Naive thymus-derived CD4-positive, alpha-beta T cell (primary cell): ENCODE measurements around the gene MRPL33. TPM values are rescaled to one million over a fixed set of nuclear protein-coding genes. Genes with fewer than 3 reads are reported as not detected.

ENCODE experiments used
- ATAC-seq: fragments of 150-1000 bp; cut with Tn5 transposase; 2 replicates; pipeline ENCODE4 v1.10.0; 2021; ENCODE audit warnings: mild to moderate bottlenecking, moderate library complexity
- CTCF ChIA-PET: fragments of 350-600 bp; sonication (Branson Sonifier 250); formaldehyde crosslinking; loops from one replicate; lab custom pipeline; 2021; ENCODE audit warnings: antibody characterized with exemption; lab: Charles Lee
- POLR2A ChIA-PET: fragments of 350-600 bp; sonication (Branson Sonifier 250); formaldehyde crosslinking; loops from one replicate; lab custom pipeline; 2021; ENCODE audit warnings: antibody characterized with exemption, inconsistent platforms; lab: Charles Lee
- DNase-seq, 9 donors: peaks; one replicate each; pipeline versions ENCODE4 v3.0.0 to v3.0.0-alpha.2; 2020 to 2022; ENCODE audit warnings: mixed read lengths in 1 of 9
- H3K27ac ChIP-seq: one replicate; pipeline ENCODE4 v1.7.0; 2013; ENCODE audit warnings: mild to moderate bottlenecking, low read depth, low read length, moderate library complexity
- H3K27me3 ChIP-seq, 2 donors: one replicate each; pipeline ENCODE4 v1.7.0; 2013; ENCODE audit warnings: low read length in 2 of 2, mild to moderate bottlenecking in 2 of 2, moderate library complexity in 2 of 2; ENCODE audit not compliant: control insufficient read depth in 2 of 2, insufficient read depth in 2 of 2
- H3K36me3 ChIP-seq, 3 experiments: 1 replicate in 2 of 3; 2 replicates in 1 of 3; pipeline ENCODE4 v1.7.0; 2013; ENCODE audit warnings: low read length in 3 of 3, mild to moderate bottlenecking in 3 of 3, moderate library complexity in 1 of 3; ENCODE audit not compliant: insufficient read depth in 3 of 3, control insufficient read depth in 2 of 3
- H3K4me1 ChIP-seq, 2 donors: one replicate each; pipeline ENCODE4 v1.7.0; 2013; ENCODE audit warnings: low read length in 2 of 2, mild to moderate bottlenecking in 2 of 2, moderate library complexity in 1 of 2; ENCODE audit not compliant: control insufficient read depth in 2 of 2, insufficient read depth in 2 of 2
- H3K4me3 ChIP-seq: 2 replicates; pipeline ENCODE4 v1.7.0; 2013; ENCODE audit warnings: mild to moderate bottlenecking, low read length
- H3K9me3 ChIP-seq, 3 experiments: 1 replicate in 2 of 3; 2 replicates in 1 of 3; pipeline ENCODE4 v1.7.0; 2013; ENCODE audit warnings: low read length in 3 of 3; ENCODE audit not compliant: control insufficient read depth in 2 of 3
- H3K27ac Mint-ChIP-seq, 9 donors: one replicate each; pipeline ENCODE4 v1.8.0; 2020 to 2022; ENCODE audit warnings: mixed read lengths in 9 of 9, mild to moderate bottlenecking in 8 of 9, moderate library complexity in 5 of 9, inconsistent platforms in 2 of 9
- H3K27me3 Mint-ChIP-seq, 5 donors: one replicate each; pipeline ENCODE4 v1.8.0; 2021 to 2022; ENCODE audit warnings: mixed read lengths in 5 of 5, mild to moderate bottlenecking in 1 of 5
- H3K36me3 Mint-ChIP-seq, 5 donors: one replicate each; pipeline ENCODE4 v1.8.0; 2020 to 2022; ENCODE audit warnings: mixed read lengths in 5 of 5, mild to moderate bottlenecking in 3 of 5, inconsistent platforms in 1 of 5
- H3K4me1 Mint-ChIP-seq, 7 donors: one replicate each; pipeline ENCODE4 v1.8.0; 2020 to 2022; ENCODE audit warnings: mixed read lengths in 7 of 7, mild to moderate bottlenecking in 3 of 7, inconsistent platforms in 1 of 7
- H3K4me3 Mint-ChIP-seq, 10 donors: one replicate each; pipeline ENCODE4 v1.8.0; 2020 to 2022; ENCODE audit warnings: mild to moderate bottlenecking in 10 of 10, mixed read lengths in 10 of 10, moderate library complexity in 6 of 10, inconsistent platforms in 2 of 10
- H3K9me3 Mint-ChIP-seq, 11 donors: one replicate each; pipeline ENCODE4 v1.8.0; 2020 to 2022; ENCODE audit warnings: mixed read lengths in 11 of 11, mild to moderate bottlenecking in 4 of 11, inconsistent platforms in 1 of 11, moderate library complexity in 1 of 11
- intact Hi-C, 2 donors: fragments of 100-400 bp; cut with micrococcal nuclease; formaldehyde crosslinking; loops; one replicate each; pipeline ENCODE4 v1.15.1; 2023
- polyA plus RNA-seq, 2 donors: library from polyadenylated mRNA; unstranded; fragments of 300-500 nt; fragmentation: Illumina TruSeq; gene quantifications; one replicate each; pipeline ENCODE4 v1.2.3, GENCODE V29; 2021
- total RNA-seq, 6 experiments: library from RNA in 5 of 6; stranded (reverse) in 5 of 6; gene quantifications; 1 replicate in 5 of 6; 2 replicates in 1 of 6; pipeline ENCODE4 v1.2.3 and lab custom pipeline; 2021 to 2026

MRPL33 gene
- total and polyA plus RNA-seq, 7 experiments from 2014 or later: 27.3 to 233 (median 38.8) TPM

GRCh38 chr2:27815860-27816438 is 44.4 kb downstream of the MRPL33 start:
- Mint-ChIP-seq H3K4me3 (no peak overlapping the region), H3K27me3 (no peaks in the 10 kb centered on the region), H3K9me3 (peaks cover 0 to 2% (median 0%) of the 10 kb centered on the region in 11 donors), H3K27ac (no peak overlapping the region), H3K4me1 (peaks cover 0 to 5% (median 0%) of the 10 kb centered on the region in 7 donors), H3K36me3 (peaks cover 5 to 23% (median 10%) of the 10 kb centered on the region in 5 donors)
- ATAC-seq (no peak), DNase-seq (no peak)
- ChIA-PET POLR2A (no interaction called here), CTCF (no interaction called here)
- no peak overlapping the region for H3K27ac ChIP-seq
- no peaks in the 10 kb centered on the region for H3K27me3 ChIP-seq
- no peaks in the 10 kb centered on the region for H3K36me3 ChIP-seq
- H3K4me3 ChIP-seq: no peak overlapping the region
- intact Hi-C loops: no loop called here
- H3K4me1 ChIP-seq: no peaks in the 10 kb centered on the region
- no peaks in the 10 kb centered on the region for H3K9me3 ChIP-seq

GRCh38 chr2:27822049-27822448 is 50.5 kb downstream of the MRPL33 start:
- H3K4me3 ChIP-seq: no peak overlapping the region
- Mint-ChIP-seq H3K4me3 (no peak overlapping the region), H3K27me3 (no peaks in the 10 kb centered on the region), H3K9me3 (peaks cover 0 to 11% (median 10%) of the 10 kb centered on the region in 11 donors), H3K4me1 (no peaks in the 10 kb centered on the region), H3K27ac (no peak overlapping the region), H3K36me3 (peaks cover 9 to 42% (median 32%) of the 10 kb centered on the region in 5 donors)
- ChIA-PET CTCF (no interaction called here), POLR2A (no interaction called here)
- no peaks in the 10 kb centered on the region for H3K36me3 ChIP-seq
- H3K9me3 ChIP-seq: no peaks in the 10 kb centered on the region
- intact Hi-C loops: no loop called here
- no peak overlapping the region for H3K27ac ChIP-seq
- H3K4me1 ChIP-seq: no peaks in the 10 kb centered on the region
- H3K27me3 ChIP-seq: no peaks in the 10 kb centered on the region
- ATAC-seq (no peak), DNase-seq (no peak)

- H3K27ac Mint-ChIP-seq: no peak overlapping the region
- intact Hi-C loops: no loop called here
- H3K9me3 Mint-ChIP-seq: peaks cover 0 to 11% (median 10%) of the 10 kb centered on the region in 11 donors
- H3K27me3 ChIP-seq: no peaks in the 10 kb centered on the region
- no peaks in the 10 kb centered on the region for H3K9me3 ChIP-seq
- H3K27ac ChIP-seq: no peak overlapping the region
- H3K36me3 Mint-ChIP-seq: peaks cover 7 to 45% (median 38%) of the 10 kb centered on the region in 5 donors
- DNase-seq (no peak), ATAC-seq (no peak)
- no peaks in the 10 kb centered on the region for H3K4me1 Mint-ChIP-seq
- no peaks in the 10 kb centered on the region for H3K27me3 Mint-ChIP-seq
- no peaks in the 10 kb centered on the region for H3K36me3 ChIP-seq
- POLR2A ChIA-PET: no interaction called here
- no peak overlapping the region for H3K4me3 Mint-ChIP-seq
- no peaks in the 10 kb centered on the region for H3K4me1 ChIP-seq
- H3K4me3 ChIP-seq: no peak overlapping the region
- CTCF ChIA-PET: no interaction called here
These were observed 51.6 kb downstream of the MRPL33 start for GRCh38 chr2:27823135-27823534.

GRCh38 chr2:27823569-27823968 is 52.0 kb downstream of the MRPL33 start:
- Histone ChIP-seq H3K4me1 (no peaks in the 10 kb centered on the region), H3K27ac (no peak overlapping the region), H3K9me3 (no peaks in the 10 kb centered on the region), H3K4me3 (no peak overlapping the region), H3K36me3 (no peaks in the 10 kb centered on the region), H3K27me3 (no peaks in the 10 kb centered on the region)
- H3K4me3 Mint-ChIP-seq: no peak overlapping the region
- ChIA-PET POLR2A (no interaction called here), CTCF (no interaction called here)
- H3K4me1 Mint-ChIP-seq: no peaks in the 10 kb centered on the region
- peaks cover 0 to 11% (median 10%) of the 10 kb centered on the region in 11 donors for H3K9me3 Mint-ChIP-seq
- H3K27me3 Mint-ChIP-seq: no peaks in the 10 kb centered on the region
- DNase-seq: no peak
- ATAC-seq: no peak
- peaks cover 7 to 44% (median 34%) of the 10 kb centered on the region in 5 donors for H3K36me3 Mint-ChIP-seq
- intact Hi-C loops: no loop called here
- no peak overlapping the region for H3K27ac Mint-ChIP-seq

- H3K36me3 ChIP-seq: no peaks in the 10 kb centered on the region
- CTCF ChIA-PET: no interaction called here
- Mint-ChIP-seq H3K27me3 (no peaks in the 10 kb centered on the region), H3K4me3 (no peak overlapping the region), H3K4me1 (no peaks in the 10 kb centered on the region), H3K27ac (no peak overlapping the region), H3K9me3 (peaks cover 0 to 11% (median 10%) of the 10 kb centered on the region in 11 donors), H3K36me3 (peaks cover 5 to 43% (median 32%) of the 10 kb centered on the region in 5 donors)
- DNase-seq (no peak), ATAC-seq (no peak)
- H3K27me3 ChIP-seq: no peaks in the 10 kb centered on the region
- no peak overlapping the region for H3K27ac ChIP-seq
- H3K4me3 ChIP-seq: no peak overlapping the region
- POLR2A ChIA-PET: no interaction called here
- no peaks in the 10 kb centered on the region for H3K4me1 ChIP-seq
- H3K9me3 ChIP-seq: no peaks in the 10 kb centered on the region
- intact Hi-C loops: no loop called here
These were observed 52.9 kb downstream of the MRPL33 start for GRCh38 chr2:27824401-27824800.

- Histone ChIP-seq H3K27ac (no peak overlapping the region), H3K27me3 (no peaks in the 10 kb centered on the region), H3K4me3 (no peak overlapping the region), H3K36me3 (no peaks in the 10 kb centered on the region), H3K9me3 (no peaks in the 10 kb centered on the region), H3K4me1 (no peaks in the 10 kb centered on the region)
- CTCF ChIA-PET: no interaction called here
- no peak for ATAC-seq
- Mint-ChIP-seq H3K27me3 (no peaks in the 10 kb centered on the region), H3K27ac (no peak overlapping the region), H3K36me3 (peaks cover 4 to 65% (median 53%) of the 10 kb centered on the region in 5 donors), H3K9me3 (peaks cover 0 to 17% (median 10%) of the 10 kb centered on the region in 11 donors), H3K4me1 (peaks cover 0 to 2% (median 0%) of the 10 kb centered on the region in 7 donors), H3K4me3 (no peak overlapping the region)
- intact Hi-C loops: no loop called here
- POLR2A ChIA-PET: no interaction called here
- no peak for DNase-seq
These were observed 56.8 kb downstream of the MRPL33 start for GRCh38 chr2:27828305-27828704.
